GM12801 (cell line): ENCODE results near the gene CBFA2T3.

Experiments used
- CTCF ChIP-seq: IDR thresholded peaks from one replicate; pipeline ENCODE4 v1.5.1; 2011; ENCODE audit warnings: control low read depth; ENCODE audit not compliant: insufficient read length; ENCODE audit errors: extremely low read depth

Gene CBFA2T3

GRCh38 chr16:88896238-88897070, 80.6 kb downstream of the CBFA2T3 start:
- TF ChIP-seq CTCF, result no peak

GRCh38 chr16:88895335-88895734, 81.7 kb downstream of the CBFA2T3 start:
- no peak for TF ChIP-seq CTCF

- no peak for TF ChIP-seq CTCF
Measured at GRCh38 chr16:88894681-88895300, 82.2 kb downstream of the CBFA2T3 start.

- no peak for TF ChIP-seq CTCF
Measured at GRCh38 chr16:88893127-88893968, 83.7 kb downstream of the CBFA2T3 start.

- no peak for TF ChIP-seq CTCF
Measured at GRCh38 chr16:88892065-88892464, 84.9 kb downstream of the CBFA2T3 start.

- no peak for TF ChIP-seq CTCF
Measured at GRCh38 chr16:88891083-88891482, 85.9 kb downstream of the CBFA2T3 start.
